ENCODE measurements around the gene NSF.

NSF gene

DNA sequence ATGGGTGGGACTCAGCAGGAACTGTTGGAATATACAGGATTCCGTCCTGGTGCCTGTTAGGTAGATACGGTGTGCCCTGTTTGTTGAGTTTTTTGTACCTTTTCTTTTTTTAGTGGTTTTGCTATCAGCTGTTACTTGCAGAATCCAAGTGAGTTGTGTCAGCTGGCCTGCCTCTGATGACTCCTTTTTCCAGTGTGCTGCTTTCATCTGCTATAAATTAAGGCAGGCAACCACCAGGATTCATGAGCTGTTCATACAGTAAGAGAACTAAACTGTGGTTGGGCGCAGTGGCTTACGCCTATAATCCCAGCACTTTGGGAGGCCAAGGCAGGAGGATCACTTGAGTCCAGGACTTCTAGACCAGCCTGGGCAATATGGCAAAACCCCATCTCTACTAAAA is 148.1 kb downstream of the NSF start:
- Histone ChIP-seq H3K27me3 (ENCODE audit: insufficient read depth, poor library complexity, severe bottlenecking) (no peaks in the 10 kb centered on the region), H3K4me3 (replicated peaks; ENCODE audit: insufficient read depth, low read length) (no peak overlapping the region), H3K27ac (replicated peaks) (no peak overlapping the region)
- TF ChIP-seq GABPA (IDR thresholded peaks at IDR 0.05; ENCODE audit: low read depth) (no peak), SPI1 (IDR thresholded peaks at IDR 0.05; ENCODE audit: borderline replicate concordance, low read depth) (no peak), CTCF (IDR thresholded peaks at IDR 0.05; ENCODE audit: insufficient read depth, low read length) (no peak), POLR2AphosphoS5 (IDR thresholded peaks at IDR 0.05; ENCODE audit: low read depth) (no peak)
- TF ChIP-seq, protein P1, sequence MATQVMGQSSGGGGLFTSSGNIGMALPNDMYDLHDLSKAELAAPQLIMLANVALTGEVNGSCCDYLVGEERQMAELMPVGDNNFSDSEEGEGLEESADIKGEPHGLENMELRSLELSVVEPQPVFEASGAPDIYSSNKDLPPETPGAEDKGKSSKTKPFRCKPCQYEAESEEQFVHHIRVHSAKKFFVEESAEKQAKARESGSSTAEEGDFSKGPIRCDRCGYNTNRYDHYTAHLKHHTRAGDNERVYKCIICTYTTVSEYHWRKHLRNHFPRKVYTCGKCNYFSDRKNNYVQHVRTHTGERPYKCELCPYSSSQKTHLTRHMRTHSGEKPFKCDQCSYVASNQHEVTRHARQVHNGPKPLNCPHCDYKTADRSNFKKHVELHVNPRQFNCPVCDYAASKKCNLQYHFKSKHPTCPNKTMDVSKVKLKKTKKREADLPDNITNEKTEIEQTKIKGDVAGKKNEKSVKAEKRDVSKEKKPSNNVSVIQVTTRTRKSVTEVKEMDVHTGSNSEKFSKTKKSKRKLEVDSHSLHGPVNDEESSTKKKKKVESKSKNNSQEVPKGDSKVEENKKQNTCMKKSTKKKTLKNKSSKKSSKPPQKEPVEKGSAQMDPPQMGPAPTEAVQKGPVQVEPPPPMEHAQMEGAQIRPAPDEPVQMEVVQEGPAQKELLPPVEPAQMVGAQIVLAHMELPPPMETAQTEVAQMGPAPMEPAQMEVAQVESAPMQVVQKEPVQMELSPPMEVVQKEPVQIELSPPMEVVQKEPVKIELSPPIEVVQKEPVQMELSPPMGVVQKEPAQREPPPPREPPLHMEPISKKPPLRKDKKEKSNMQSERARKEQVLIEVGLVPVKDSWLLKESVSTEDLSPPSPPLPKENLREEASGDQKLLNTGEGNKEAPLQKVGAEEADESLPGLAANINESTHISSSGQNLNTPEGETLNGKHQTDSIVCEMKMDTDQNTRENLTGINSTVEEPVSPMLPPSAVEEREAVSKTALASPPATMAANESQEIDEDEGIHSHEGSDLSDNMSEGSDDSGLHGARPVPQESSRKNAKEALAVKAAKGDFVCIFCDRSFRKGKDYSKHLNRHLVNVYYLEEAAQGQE (IDR thresholded peaks at IDR 0.05; ENCODE audit: insufficient replicate concordance, low read depth), result no peak
- no peak for DNase-seq (ENCODE audit: low read depth in 1 of 2, low spot score in 1 of 2)

DNA sequence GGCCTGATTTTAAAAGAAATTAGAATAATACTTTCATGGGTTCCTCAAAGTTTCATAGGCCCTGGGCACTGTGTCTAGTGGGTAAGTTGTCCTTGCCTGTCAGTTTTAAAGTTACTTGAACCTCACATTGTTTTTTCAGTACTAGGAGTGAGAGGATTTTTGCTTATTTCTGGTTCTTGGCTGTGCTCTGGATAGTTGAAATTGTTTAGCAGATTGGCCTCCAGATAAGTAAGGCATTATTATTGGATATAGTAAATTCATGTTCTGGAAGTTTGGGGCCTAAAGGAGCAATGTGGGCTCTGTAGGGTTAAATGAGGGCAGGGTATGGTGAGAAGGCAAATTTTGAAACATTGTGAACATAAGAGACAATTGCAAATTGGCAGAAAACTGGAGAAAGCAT is 149.5 kb downstream of the NSF start:
- Histone ChIP-seq H3K4me3 (replicated peaks; ENCODE audit: insufficient read depth, low read length) (no peak overlapping the region), H3K27me3 (ENCODE audit: insufficient read depth, poor library complexity, severe bottlenecking) (no peaks in the 10 kb centered on the region), H3K27ac (replicated peaks) (no peak overlapping the region)
- no peak for TF ChIP-seq SPI1 (IDR thresholded peaks at IDR 0.05; ENCODE audit: borderline replicate concordance, low read depth)
- TF ChIP-seq, protein P1 (IDR thresholded peaks at IDR 0.05; ENCODE audit: insufficient replicate concordance, low read depth), result no peak
- TF ChIP-seq CTCF (IDR thresholded peaks at IDR 0.05; ENCODE audit: insufficient read depth, low read length), result no peak
- no peak for TF ChIP-seq GABPA (IDR thresholded peaks at IDR 0.05; ENCODE audit: low read depth)
- no peak for TF ChIP-seq POLR2AphosphoS5 (IDR thresholded peaks at IDR 0.05; ENCODE audit: low read depth)
- no peak for DNase-seq (ENCODE audit: low read depth in 1 of 2, low spot score in 1 of 2)

DNA sequence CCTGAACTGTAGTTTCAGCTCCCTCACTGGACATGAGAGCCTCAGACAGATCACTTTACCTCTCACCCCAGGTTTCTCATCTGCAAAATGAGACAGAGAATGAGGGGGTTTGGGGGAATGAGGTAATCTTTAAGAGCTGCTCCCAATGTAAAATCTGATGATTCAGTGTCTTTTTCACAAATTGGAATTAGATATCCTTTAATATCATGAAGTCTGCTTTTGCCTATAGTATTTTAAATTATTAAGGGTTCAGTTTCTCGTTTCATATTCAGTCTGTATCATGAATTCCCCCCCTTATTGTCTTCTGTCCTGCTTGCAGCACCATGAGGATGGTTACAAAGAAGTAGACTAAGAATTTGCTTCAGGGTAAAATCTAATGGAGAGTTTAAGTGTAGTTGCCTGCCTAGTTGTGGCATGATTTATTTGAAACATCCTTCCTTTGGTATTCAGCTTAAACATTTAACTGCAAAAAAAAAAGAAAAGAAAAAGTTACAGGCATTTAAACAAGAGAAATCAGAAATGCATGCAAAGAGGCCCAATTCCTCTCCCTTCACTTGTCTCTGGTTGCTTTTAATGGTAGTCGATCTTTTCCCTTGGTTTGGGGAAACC is 150.8 kb downstream of the NSF start:
- TF ChIP-seq POLR2AphosphoS5 (IDR thresholded peaks at IDR 0.05; ENCODE audit: low read depth) (no peak), CTCF (IDR thresholded peaks at IDR 0.05; ENCODE audit: insufficient read depth, low read length) (no peak), GABPA (IDR thresholded peaks at IDR 0.05; ENCODE audit: low read depth) (no peak), SPI1 (IDR thresholded peaks at IDR 0.05; ENCODE audit: borderline replicate concordance, low read depth) (no peak)
- TF ChIP-seq, protein P1 (IDR thresholded peaks at IDR 0.05; ENCODE audit: insufficient replicate concordance, low read depth), result no peak
- H3K4me3 ChIP-seq (replicated peaks; ENCODE audit: insufficient read depth, low read length), result no peak overlapping the region
- DNase-seq (ENCODE audit: low read depth in 1 of 2, low spot score in 1 of 2), result no peak
- no peak overlapping the region for H3K27ac ChIP-seq (replicated peaks)
- no peaks in the 10 kb centered on the region for H3K27me3 ChIP-seq (ENCODE audit: insufficient read depth, poor library complexity, severe bottlenecking)

Data from HL-60 (cell line).